Measurements from ENCODE around the gene CATSPERD. TPM values are rescaled to one million over a fixed set of nuclear protein-coding genes. Genes with fewer than 3 reads are reported as not detected.

The CATSPERD gene
- total RNA-seq, 2 donors from 2014 or later = not detected

DNA sequence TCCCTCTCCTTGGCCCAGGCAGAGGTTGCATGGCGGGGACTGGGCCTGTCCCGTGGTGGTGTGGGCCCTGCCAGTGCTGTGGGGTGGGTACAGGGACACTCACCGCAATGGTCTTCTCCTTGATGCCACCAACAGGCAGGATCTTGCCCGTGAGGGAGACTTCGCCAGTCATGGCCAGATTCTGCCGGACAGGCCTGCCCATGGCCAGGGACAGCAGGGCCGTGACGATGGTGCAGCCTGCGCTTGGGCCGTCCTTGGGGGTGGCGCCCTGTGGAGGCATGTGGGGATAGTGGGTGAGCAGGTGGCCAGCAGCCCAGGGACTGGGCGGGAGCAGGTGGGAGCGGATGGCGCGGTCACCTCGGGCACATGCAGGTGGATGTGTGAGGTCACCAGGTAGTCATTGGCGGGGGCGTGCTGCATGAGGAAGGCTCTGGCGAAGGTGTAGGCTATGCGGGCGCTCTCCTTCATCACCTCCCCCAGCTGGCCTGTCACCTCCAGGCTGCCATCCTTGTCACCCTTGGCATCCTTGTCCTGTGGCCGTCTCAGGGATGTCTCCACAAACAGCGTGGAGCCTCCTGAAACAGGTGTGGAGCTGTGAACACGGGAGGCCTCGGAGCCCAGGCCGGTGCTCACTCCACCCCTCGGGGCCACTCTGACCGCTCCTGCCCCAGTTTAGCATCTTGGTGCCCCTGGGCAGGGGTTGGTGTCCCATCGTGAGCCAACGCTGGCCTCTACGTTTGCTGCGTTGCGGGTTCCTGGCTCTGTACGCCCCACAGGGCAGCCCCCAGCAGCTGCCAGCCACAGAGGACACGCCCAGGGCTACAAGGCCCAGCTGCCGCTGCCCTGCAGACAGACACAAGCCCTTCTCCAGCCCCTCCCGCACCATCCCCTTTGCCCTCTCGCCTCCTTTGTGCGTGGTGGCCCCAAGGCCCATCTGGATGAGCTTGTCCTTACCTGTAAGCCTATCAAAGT lies 27.0 kb upstream of the CATSPERD start:
- intact Hi-C loops (cut with DNase I) = no loop called here
- WGBS, 2 donors = 90 to 94% methylated on average over 17 to 36 of the region's 39 CpGs
- H3K27ac ChIP-seq = no peak overlapping the region
- no peaks in the 10 kb centered on the region for H3K27me3 ChIP-seq
- H3K36me3 ChIP-seq (replicated peaks in 1 of 2; ENCODE audit: insufficient read depth in 1 of 2, low read depth in 2 of 2) = peaks cover 4 to 15% of the 10 kb centered on the region in 2 donors
- H3K9me3 ChIP-seq = no peaks in the 10 kb centered on the region
- H3K4me3 ChIP-seq = no peak overlapping the region
- no peak for ATAC-seq
- peak in 1 of 4 donors; percentile 12 for DNase-seq
- peaks cover 23% of the 10 kb centered on the region for H3K4me1 ChIP-seq
- TF ChIP-seq CTCF (IDR thresholded peaks at IDR 0.05) (no peak), POLR2A (IDR thresholded peaks at IDR 0.05) (no peak)

DNA sequence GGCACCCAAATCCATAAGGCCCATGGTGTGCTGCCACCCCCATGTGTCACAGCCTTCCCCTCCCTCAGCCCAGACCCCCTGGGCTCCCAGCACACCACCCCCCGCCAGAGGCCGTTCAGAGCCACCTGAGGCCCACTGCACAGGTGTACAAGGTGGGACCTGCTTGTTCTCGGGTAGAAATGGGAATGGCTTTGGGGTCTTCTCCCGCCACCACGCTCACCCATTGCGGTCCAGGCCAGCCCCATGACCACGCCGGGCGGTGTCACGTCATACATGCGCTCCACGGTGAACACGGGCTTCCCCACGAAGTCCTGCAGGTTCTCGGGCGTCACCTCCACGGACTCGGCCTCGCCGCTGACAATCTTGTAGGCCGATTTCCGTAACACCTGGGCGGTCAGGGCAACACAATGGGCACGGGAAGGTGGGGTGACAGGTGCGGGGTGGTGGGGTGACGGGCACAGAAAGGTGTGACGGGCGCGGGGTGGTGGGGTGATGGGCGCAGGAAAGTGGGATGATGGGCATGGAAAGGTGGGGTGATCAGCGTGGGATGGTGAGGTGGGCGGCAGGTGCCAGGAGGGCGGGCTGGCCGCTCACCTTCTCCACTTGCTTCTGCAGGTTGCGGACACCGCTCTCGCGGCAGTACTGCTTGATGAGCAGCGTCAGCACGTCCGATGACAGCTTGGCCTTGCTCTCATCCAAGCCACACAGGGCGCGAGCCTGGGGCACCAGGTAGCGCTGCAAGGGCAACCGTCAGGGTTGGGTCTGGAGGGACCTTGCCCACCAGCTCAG lies 26.1 kb upstream of the CATSPERD start:
- Histone ChIP-seq H3K36me3 (replicated peaks in 1 of 2; ENCODE audit: insufficient read depth in 1 of 2, low read depth in 2 of 2) (peaks cover 6 to 16% of the 10 kb centered on the region in 2 donors), H3K4me1 (peaks cover 23% of the 10 kb centered on the region), H3K27ac (no peak overlapping the region), H3K4me3 (no peak overlapping the region), H3K9me3 (no peaks in the 10 kb centered on the region), H3K27me3 (no peaks in the 10 kb centered on the region)
- intact Hi-C loops (cut with DNase I) = no loop called here
- WGBS, 2 donors = 87 to 90% methylated on average over 29 to 43 of the region's 45 CpGs
- TF ChIP-seq CTCF (IDR thresholded peaks at IDR 0.05) (no peak), POLR2A (IDR thresholded peaks at IDR 0.05) (no peak)
- DNase-seq = peak in 1 of 4 donors; percentile 16
- ATAC-seq = no peak

DNA sequence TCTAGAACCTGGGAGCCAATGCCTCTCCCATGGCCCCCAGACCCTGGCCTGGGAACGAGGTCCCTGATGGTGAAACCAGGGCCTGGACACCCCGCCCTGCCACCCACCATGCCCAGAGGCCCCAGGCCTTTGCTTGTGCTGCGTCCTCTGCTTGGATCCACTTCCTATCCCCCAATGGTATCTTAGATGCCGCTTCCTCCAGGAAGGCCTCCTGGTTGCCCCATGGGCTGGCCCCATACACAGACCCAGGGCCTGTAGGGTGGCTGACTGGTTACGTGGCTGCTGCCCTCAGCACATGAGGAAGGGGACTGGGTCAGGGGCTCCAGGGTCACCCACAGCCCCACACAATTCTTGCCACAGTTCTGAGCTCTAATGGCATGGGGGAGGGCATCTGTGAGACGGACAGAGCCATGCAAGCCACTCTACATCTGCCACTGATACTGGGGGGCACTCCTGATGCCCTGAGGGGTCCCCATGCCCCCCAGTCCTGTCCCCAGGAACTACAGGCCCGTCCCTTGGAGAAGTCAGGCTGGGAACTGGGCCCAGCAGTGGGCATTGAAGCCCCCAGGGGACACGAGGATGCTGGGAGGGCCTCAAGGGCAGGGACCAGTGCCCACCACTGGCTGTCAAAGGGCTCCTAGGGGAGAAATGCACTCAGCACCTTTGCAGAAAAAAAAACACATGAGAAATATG lies 25.3 kb upstream of the CATSPERD start:
- intact Hi-C loops (cut with DNase I) = no loop called here
- Histone ChIP-seq H3K36me3 (replicated peaks in 1 of 2; ENCODE audit: insufficient read depth in 1 of 2, low read depth in 2 of 2) (peaks cover 6 to 16% of the 10 kb centered on the region in 2 donors), H3K27me3 (no peaks in the 10 kb centered on the region), H3K27ac (no peak overlapping the region), H3K4me3 (no peak overlapping the region), H3K4me1 (peaks cover 20% of the 10 kb centered on the region), H3K9me3 (no peaks in the 10 kb centered on the region)
- ATAC-seq (no peak), DNase-seq (peak in 1 of 4 donors; percentile 12)
- 89 to 94% methylated on average over 1 to 8 of the region's 8 CpGs for WGBS, 2 donors
- no peak for TF ChIP-seq CTCF (IDR thresholded peaks at IDR 0.05)
- TF ChIP-seq POLR2A (IDR thresholded peaks at IDR 0.05) = no peak

DNA sequence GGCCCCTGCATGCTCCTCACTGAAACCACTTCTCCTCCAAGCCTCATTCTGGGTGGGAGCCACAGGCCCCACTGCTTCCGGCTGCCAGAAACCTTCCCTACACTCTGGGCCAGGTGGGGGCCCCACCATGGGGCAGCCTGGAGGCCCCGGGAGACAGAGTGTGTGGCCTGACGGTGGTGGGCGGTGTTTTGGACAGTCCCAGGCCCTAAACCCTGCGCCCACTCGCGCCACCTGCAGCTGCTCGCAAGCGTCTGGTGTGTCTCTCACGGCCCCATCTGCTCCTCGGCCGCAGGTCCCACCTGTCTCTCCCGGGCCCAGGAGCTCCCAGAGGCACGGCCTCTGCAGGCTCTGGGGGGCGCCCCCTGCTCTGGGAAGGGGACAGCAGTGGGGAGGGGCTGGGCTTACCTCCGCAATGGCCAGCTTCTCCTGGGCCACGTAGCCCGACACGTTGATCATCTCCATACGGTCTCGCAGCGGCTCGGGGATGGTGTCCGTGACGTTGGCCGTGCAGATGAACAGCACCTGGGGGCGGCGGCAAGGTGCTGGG lies 24.7 kb upstream of the CATSPERD start:
- no peak overlapping the region for H3K27ac ChIP-seq
- ATAC-seq (no peak), DNase-seq (peak in 1 of 4 donors; percentile 12)
- no peak overlapping the region for H3K4me3 ChIP-seq
- intact Hi-C loops (cut with DNase I) = no loop called here
- TF ChIP-seq POLR2A (IDR thresholded peaks at IDR 0.05) (no peak), CTCF (IDR thresholded peaks at IDR 0.05) (no peak)
- H3K9me3 ChIP-seq = no peaks in the 10 kb centered on the region
- H3K27me3 ChIP-seq = no peaks in the 10 kb centered on the region
- WGBS, 2 donors = 82 to 100% methylated on average over 1 to 25 of the region's 28 CpGs
- peaks cover 20% of the 10 kb centered on the region for H3K4me1 ChIP-seq
- H3K36me3 ChIP-seq (replicated peaks in 1 of 2; ENCODE audit: insufficient read depth in 1 of 2, low read depth in 2 of 2) = peaks cover 6 to 16% of the 10 kb centered on the region in 2 donors

Data from body of pancreas (tissue), 4 donors.